Measurements from ENCODE around the gene TMEM144. TPM values are rescaled to one million over a fixed set of nuclear protein-coding genes. Genes with fewer than 3 reads are reported as not detected.

Gene TMEM144
- total RNA-seq (2014; rRNA removed): 5.4 and 5.9 TPM in 2 replicates
- percentile 42 among the genes with signal in this experiment for Bru-seq, nascent RNA
- BruChase-seq, experiment 1, labeled RNA remaining after a 6-hour chase: percentile 38 among the genes with signal in this experiment
- percentile 40 among the genes with signal in this experiment for BruChase-seq, experiment 2, labeled RNA remaining after a 2-hour chase
- long read RNA-seq, partial matches to known transcripts: 0 of 5 reads
- long read RNA-seq, other reads (novel, unspliced or antisense): 3 of 5 reads

DNA sequence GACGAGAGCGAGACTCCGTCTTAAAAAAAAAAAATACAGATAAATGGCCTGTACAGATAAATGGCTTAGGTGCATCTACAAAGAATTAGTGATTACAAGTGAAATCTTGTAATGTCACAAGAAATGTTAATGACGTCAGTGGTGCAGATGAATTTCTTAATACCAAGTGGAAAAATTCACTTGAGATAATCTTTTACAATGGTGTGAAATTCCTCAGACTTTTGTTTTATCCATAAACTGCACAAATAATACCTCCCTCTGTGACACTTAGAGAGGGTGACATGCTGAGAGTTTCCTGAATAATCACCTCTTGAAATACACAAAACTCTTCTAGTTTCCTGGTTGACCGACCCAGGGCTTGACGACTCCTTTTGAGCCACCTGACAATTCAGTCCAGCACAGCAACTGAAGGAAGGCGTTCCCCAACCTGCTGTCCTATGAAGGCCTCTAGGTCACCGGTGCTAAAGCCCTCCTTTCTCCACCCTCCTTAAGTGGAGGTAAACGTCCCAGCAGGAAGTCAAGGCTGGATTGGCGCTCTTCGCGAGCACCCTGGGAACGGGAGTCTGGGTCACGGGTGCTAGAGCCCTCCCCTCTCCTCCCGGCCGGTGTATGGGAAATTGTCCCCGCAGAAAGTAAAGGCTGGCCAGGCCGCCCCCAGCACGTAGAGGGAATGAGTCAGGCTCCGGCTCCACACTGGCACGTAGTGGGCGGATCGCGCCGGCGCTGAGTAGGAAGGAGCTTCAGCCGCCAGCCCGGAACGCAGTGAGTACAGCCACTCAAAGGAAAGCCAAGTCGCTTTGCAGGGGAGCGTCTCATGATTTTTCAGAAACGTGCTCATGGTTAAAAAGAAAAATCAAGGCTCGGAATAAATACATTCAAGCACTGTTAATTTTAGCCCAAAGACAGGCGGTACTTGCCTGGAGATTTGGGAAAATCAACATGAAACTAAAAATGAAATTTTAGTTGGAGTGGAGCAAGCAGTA, at the start of gene TMEM144:
Gene TMEM144 (plus strand): TSS at position 662 of the 983 bp plus-strand sequence. CDS start 2,182 bp downstream, outside the sequence.
- peak; percentile 99 for ATAC-seq
- Histone ChIP-seq H3F3A (ENCODE audit: low read length, unreplicated experiment) (no peaks in the 10 kb centered on the region), H3K4me2 (ENCODE audit: low read length) (peak within 1 kb of the TSS; percentile 86), H3K9me2 (replicated peaks; ENCODE audit: low read length) (no peaks in the 10 kb centered on the region), H3K36me3 (ENCODE audit: low read depth, low read length) (no peaks in the 10 kb centered on the region), H4K20me1 (ENCODE audit: low read length) (no peaks in the 10 kb centered on the region), H3K27me3 (ENCODE audit: low read length) (no peaks in the 10 kb centered on the region), H3K4me1 (ENCODE audit: insufficient read depth, low read length) (peaks cover 11% of the 10 kb centered on the region), H3K79me2 (ENCODE audit: low read length) (no peaks in the 10 kb centered on the region), H2AFZ (ENCODE audit: low read length) (peak within 1 kb of the TSS; percentile 95), H3K4me3 (ENCODE audit: low read length) (peak within 1 kb of the TSS; percentile 79), H3K27ac (ENCODE audit: low read length) (peak within 1 kb of the TSS; percentile 70), H3K9ac (ENCODE audit: low read length) (peak within 1 kb of the TSS; percentile 89), H3K9me3 (ENCODE audit: low read length) (no peaks in the 10 kb centered on the region)
- intact Hi-C loops (cut with micrococcal nuclease): no loop called here
- ChIA-PET POLR2A (ENCODE audit: unreplicated experiment) (interaction anchor here (0.6 kb wide), 1 partner anchor 929 kb away, joined by 4 read pairs; no protein-coding TSS in a partner anchor), CTCF (no interaction called here)
- peak; percentile 88 for DNase-seq
- TF ChIP-seq EZH2phosphoT487 (IDR thresholded peaks at IDR 0.05; ENCODE audit: borderline replicate concordance, low read length): no peak
- TSS peak; percentile 68 for BruUV-seq (replicated peaks)

DNA sequence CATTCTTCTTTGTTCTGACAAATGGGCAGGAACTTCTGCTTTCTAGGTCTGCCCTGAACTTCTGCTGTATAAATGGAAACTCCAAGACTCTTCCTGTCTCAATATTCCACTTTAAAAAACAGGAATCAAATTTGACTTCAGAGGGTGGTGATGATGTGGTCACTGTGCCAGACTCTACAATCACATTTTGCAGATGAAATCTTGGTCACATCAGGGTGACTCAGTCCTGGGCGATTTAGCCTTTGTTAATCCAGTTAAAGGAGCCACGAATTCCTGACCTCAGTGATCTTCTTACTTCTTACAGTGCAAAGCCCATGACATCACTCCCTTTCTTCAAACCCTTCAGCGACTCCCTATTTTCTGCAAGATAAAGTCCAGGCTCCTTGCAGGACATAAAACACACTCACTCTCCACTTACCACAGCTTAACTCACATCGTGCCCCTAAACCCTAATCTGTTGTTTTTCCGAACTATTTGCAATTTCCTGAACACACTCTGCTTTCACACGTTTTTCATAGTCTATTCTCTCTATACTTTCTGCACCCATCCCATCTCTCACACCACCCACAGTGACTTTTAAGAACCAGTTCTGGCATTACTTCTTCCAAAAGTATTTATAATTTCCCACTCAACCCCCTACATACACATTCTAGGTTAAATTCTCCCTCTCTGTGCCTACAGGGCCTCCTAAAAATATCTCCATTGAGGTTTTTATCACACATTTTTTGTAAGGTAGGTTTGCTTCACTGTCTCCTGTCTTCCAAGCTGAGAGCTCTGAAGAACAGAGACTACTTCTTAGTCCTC, 48.5 kb upstream of the TMEM144 start:
- no peaks in the 10 kb centered on the region for H3K27me3 ChIP-seq (ENCODE audit: low read length)
- DNase-seq (peak; percentile 55), ATAC-seq (peak; percentile 58)
- no peaks in the 10 kb centered on the region for H3K36me3 ChIP-seq (ENCODE audit: low read depth, low read length)
- TF ChIP-seq EZH2 (IDR thresholded peaks at IDR 0.05; ENCODE audit: low read length, unreplicated experiment): no peak
- no peak for TF ChIP-seq CTCF (conservative IDR thresholded peaks at IDR 0.05; ENCODE audit: low read depth, low read length)
- no peak for TF ChIP-seq EZH2phosphoT487 (IDR thresholded peaks at IDR 0.05; ENCODE audit: borderline replicate concordance, low read length)
- no peak overlapping the region for H3K9ac ChIP-seq (ENCODE audit: low read length)
- H3K4me2 ChIP-seq (ENCODE audit: low read length): no peak overlapping the region
- CTCF ChIA-PET: no interaction called here
- no peaks in the 10 kb centered on the region for H3K9me2 ChIP-seq (replicated peaks; ENCODE audit: low read length)
- no peaks in the 10 kb centered on the region for H4K20me1 ChIP-seq (ENCODE audit: low read length)
- POLR2A ChIA-PET (ENCODE audit: unreplicated experiment): no interaction called here
- BruUV-seq (replicated peaks): no TSS peak
- H3K4me1 ChIP-seq (ENCODE audit: insufficient read depth, low read length): peaks cover 14% of the 10 kb centered on the region
- intact Hi-C loops (cut with micrococcal nuclease): no loop called here
- H3F3A ChIP-seq (ENCODE audit: low read length, unreplicated experiment): no peaks in the 10 kb centered on the region
- no peaks in the 10 kb centered on the region for H3K79me2 ChIP-seq (ENCODE audit: low read length)
- no peaks in the 10 kb centered on the region for H3K9me3 ChIP-seq (ENCODE audit: low read length)
- 0 out of 2 replicates have a peak overlapping the region, but pooled peaks have one; percentile 20 for H2AFZ ChIP-seq (ENCODE audit: low read length)
- H3K27ac ChIP-seq (ENCODE audit: low read length): no peak overlapping the region
- H3K4me3 ChIP-seq (ENCODE audit: low read length): no peak overlapping the region

DNA sequence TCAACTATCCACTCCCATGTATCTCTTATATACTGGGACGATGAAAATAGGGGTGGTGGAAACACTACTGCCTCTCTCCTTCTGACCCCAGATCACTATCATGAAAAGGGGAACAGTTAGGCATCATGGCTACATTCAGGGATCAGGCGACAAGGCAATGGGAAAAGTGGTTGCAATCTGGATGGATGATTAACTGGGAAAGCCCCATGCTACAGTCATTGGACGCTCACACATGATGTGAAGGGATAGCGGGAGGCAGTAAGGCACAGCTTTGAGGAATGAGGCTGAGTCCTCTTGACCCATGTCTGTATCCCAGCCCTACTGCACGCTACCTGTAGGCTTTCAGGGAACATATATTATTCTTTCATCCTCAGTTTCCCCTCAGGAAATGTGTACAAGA, 47.7 kb upstream of the TMEM144 start:
- TF ChIP-seq EZH2 (IDR thresholded peaks at IDR 0.05; ENCODE audit: low read length, unreplicated experiment): no peak
- TF ChIP-seq EZH2phosphoT487 (IDR thresholded peaks at IDR 0.05; ENCODE audit: borderline replicate concordance, low read length): no peak
- no peak for TF ChIP-seq CTCF (conservative IDR thresholded peaks at IDR 0.05; ENCODE audit: low read depth, low read length)
- no peak overlapping the region for H3K4me2 ChIP-seq (ENCODE audit: low read length)
- BruUV-seq (replicated peaks): no TSS peak
- intact Hi-C loops (cut with micrococcal nuclease): no loop called here
- H3K9ac ChIP-seq (ENCODE audit: low read length): no peak overlapping the region
- no peak overlapping the region for H3K4me3 ChIP-seq (ENCODE audit: low read length)
- H3K27me3 ChIP-seq (ENCODE audit: low read length): no peaks in the 10 kb centered on the region
- DNase-seq: no peak
- no peak for ATAC-seq
- H2AFZ ChIP-seq (ENCODE audit: low read length): no peak overlapping the region
- no peaks in the 10 kb centered on the region for H3K9me3 ChIP-seq (ENCODE audit: low read length)
- H3K9me2 ChIP-seq (replicated peaks; ENCODE audit: low read length): no peaks in the 10 kb centered on the region
- CTCF ChIA-PET: no interaction called here
- H3K27ac ChIP-seq (ENCODE audit: low read length): no peak overlapping the region
- H4K20me1 ChIP-seq (ENCODE audit: low read length): no peaks in the 10 kb centered on the region
- peaks cover 14% of the 10 kb centered on the region for H3K4me1 ChIP-seq (ENCODE audit: insufficient read depth, low read length)
- POLR2A ChIA-PET (ENCODE audit: unreplicated experiment): no interaction called here
- H3F3A ChIP-seq (ENCODE audit: low read length, unreplicated experiment): no peaks in the 10 kb centered on the region
- no peaks in the 10 kb centered on the region for H3K79me2 ChIP-seq (ENCODE audit: low read length)
- H3K36me3 ChIP-seq (ENCODE audit: low read depth, low read length): no peaks in the 10 kb centered on the region

All from PC-3 (cell line).